ENCODE results near the gene DLGAP4. TPM values are rescaled to one million over a fixed set of nuclear protein-coding genes. Genes with fewer than 3 reads are reported as not detected.

DLGAP4 gene
- total and polyA plus RNA-seq, 2 experiments from 2014 or later, result 14.3 to 68.1 TPM

GRCh38 chr20:36441416-36441815, 135.3 kb downstream of the DLGAP4 start:
- WGBS, 2 experiments (ENCODE audit: low coverage in 1 of 2, low lambda C conversion rate in 2 of 2, missing lambda C conversion rate in 2 of 2), result 53 to 64% methylated on average over 6 to 7 of the region's 7 CpGs
- no peak for DNase-seq
- Histone ChIP-seq H3K79me2 (ENCODE audit: insufficient read depth) (no peaks in the 10 kb centered on the region), H2AFZ (no peak overlapping the region), H3K4me3 (no peak overlapping the region), H3K9me3 (ENCODE audit: low read depth) (no peaks in the 10 kb centered on the region), H3K9me2 (ENCODE audit: insufficient read depth) (no peaks in the 10 kb centered on the region), H3K27ac (no peak overlapping the region), H3K4me1 (ENCODE audit: insufficient read depth) (no peaks in the 10 kb centered on the region), H3K27me3 (replicated peaks; ENCODE audit: insufficient read depth) (0 out of 2 replicates have a peak, but pooled peaks cover 4% of the 10 kb centered on the region), H3K9ac (no peak overlapping the region), H4K20me1 (ENCODE audit: insufficient read depth) (no peaks in the 10 kb centered on the region), H3K4me2 (ENCODE audit: unreplicated experiment) (no peak overlapping the region), H3K36me3 (ENCODE audit: low read depth) (no peaks in the 10 kb centered on the region), H3F3A (ENCODE audit: insufficient read depth) (no peaks in the 10 kb centered on the region)
- in situ Hi-C loops (cut with MboI), result loop anchor here (25.0 kb wide), 1 partner anchor 454 kb away; no protein-coding TSS in a partner anchor
- TF ChIP-seq EZH2phosphoT487 (IDR thresholded peaks at IDR 0.05; ENCODE audit: insufficient read depth, low read depth), result no peak

DNA sequence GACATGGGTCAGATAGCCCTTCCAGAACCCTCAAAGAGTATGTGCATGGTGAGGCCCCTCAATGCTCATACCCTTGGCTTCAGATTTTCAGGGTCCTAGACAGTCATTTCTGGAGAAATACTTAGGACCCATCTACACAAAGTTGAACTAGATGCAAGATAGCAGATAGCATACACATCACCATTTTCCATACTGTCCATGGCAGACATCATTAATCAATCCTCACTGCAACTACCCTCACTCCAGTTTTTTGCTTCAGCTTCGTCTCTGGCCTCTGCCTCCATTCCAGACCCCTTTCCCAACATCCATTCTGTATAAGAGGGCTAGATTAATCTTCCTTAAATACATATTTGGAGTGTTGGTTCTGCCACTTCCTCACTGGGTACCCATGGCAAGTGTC, 139.7 kb downstream of the DLGAP4 start:
- no peak overlapping the region for H2AFZ ChIP-seq
- no peaks in the 10 kb centered on the region for H3K36me3 ChIP-seq (ENCODE audit: low read depth)
- H3K4me1 ChIP-seq (ENCODE audit: insufficient read depth), result no peaks in the 10 kb centered on the region
- DNase-seq, result no peak
- TF ChIP-seq EZH2 (IDR thresholded peaks at IDR 0.05; ENCODE audit: insufficient read depth, poor library complexity, severe bottlenecking) (no peak), EZH2phosphoT487 (IDR thresholded peaks at IDR 0.05; ENCODE audit: insufficient read depth, low read depth) (no peak)
- no peaks in the 10 kb centered on the region for H3K79me2 ChIP-seq (ENCODE audit: insufficient read depth)
- no peak overlapping the region for H3K4me3 ChIP-seq
- H3K27me3 ChIP-seq (replicated peaks; ENCODE audit: insufficient read depth), result 0 out of 2 replicates have a peak, but pooled peaks cover 4% of the 10 kb centered on the region
- no peak overlapping the region for H3K9ac ChIP-seq
- H3K9me2 ChIP-seq (ENCODE audit: insufficient read depth), result no peaks in the 10 kb centered on the region
- H3K27ac ChIP-seq, result no peak overlapping the region
- H3K9me3 ChIP-seq (ENCODE audit: low read depth), result no peaks in the 10 kb centered on the region
- no peak overlapping the region for H3K4me2 ChIP-seq (ENCODE audit: unreplicated experiment)
- in situ Hi-C loops (cut with MboI), result loop anchor here (25.0 kb wide), 1 partner anchor 459 kb away; no protein-coding TSS in a partner anchor
- H4K20me1 ChIP-seq (ENCODE audit: insufficient read depth), result no peaks in the 10 kb centered on the region
- H3F3A ChIP-seq (ENCODE audit: insufficient read depth), result no peaks in the 10 kb centered on the region
- WGBS, 2 experiments (ENCODE audit: low coverage in 1 of 2, low lambda C conversion rate in 2 of 2, missing lambda C conversion rate in 2 of 2), result 79 to 100% methylated on average over 1 of the region's 1 CpG

GRCh38 chr20:36446557-36446956, 140.4 kb downstream of the DLGAP4 start:
- Histone ChIP-seq H3K79me2 (ENCODE audit: insufficient read depth) (no peaks in the 10 kb centered on the region), H3K9me3 (ENCODE audit: low read depth) (no peaks in the 10 kb centered on the region), H3K9me2 (ENCODE audit: insufficient read depth) (no peaks in the 10 kb centered on the region), H3K27ac (no peak overlapping the region), H3F3A (ENCODE audit: insufficient read depth) (no peaks in the 10 kb centered on the region), H3K4me3 (no peak overlapping the region), H3K36me3 (ENCODE audit: low read depth) (no peaks in the 10 kb centered on the region), H3K4me1 (ENCODE audit: insufficient read depth) (no peaks in the 10 kb centered on the region), H3K4me2 (ENCODE audit: unreplicated experiment) (no peak overlapping the region), H4K20me1 (ENCODE audit: insufficient read depth) (no peaks in the 10 kb centered on the region), H2AFZ (no peak overlapping the region), H3K9ac (no peak overlapping the region), H3K27me3 (replicated peaks; ENCODE audit: insufficient read depth) (0 out of 2 replicates have a peak, but pooled peaks cover 4% of the 10 kb centered on the region)
- in situ Hi-C loops (cut with MboI), result loop anchor here (25.0 kb wide), 1 partner anchor 459 kb away; no protein-coding TSS in a partner anchor
- DNase-seq, result no peak
- 84 to 89% methylated on average over 16 to 17 of the region's 17 CpGs for WGBS, 2 experiments (ENCODE audit: low coverage in 1 of 2, low lambda C conversion rate in 2 of 2, missing lambda C conversion rate in 2 of 2)
- TF ChIP-seq EZH2phosphoT487 (IDR thresholded peaks at IDR 0.05; ENCODE audit: insufficient read depth, low read depth), result no peak
- no peak for TF ChIP-seq EZH2 (IDR thresholded peaks at IDR 0.05; ENCODE audit: insufficient read depth, poor library complexity, severe bottlenecking)

DNA sequence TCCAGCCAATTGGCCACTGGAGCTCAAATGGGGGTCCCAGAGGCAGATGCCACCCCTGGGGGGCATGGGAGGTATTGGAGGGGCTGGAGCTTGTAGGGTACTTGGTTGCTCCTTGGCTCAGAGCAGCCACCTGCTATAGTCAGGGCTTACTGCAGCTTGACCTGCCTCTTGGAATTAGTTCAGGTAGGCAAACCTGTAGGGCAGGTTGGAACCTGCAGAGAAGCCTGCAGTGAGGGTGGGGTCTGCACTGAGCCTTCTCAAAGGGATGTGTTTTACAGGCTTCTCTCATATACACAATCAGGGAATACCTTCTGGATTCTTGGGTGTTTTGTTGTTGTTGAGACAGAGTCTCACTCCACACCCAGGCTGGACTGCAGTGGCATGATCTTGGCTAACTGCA, 141.0 kb downstream of the DLGAP4 start:
- DNase-seq, result no peak
- Histone ChIP-seq H3K27ac (no peak overlapping the region), H3K27me3 (replicated peaks; ENCODE audit: insufficient read depth) (0 out of 2 replicates have a peak, but pooled peaks cover 4% of the 10 kb centered on the region), H3K9ac (no peak overlapping the region), H3K79me2 (ENCODE audit: insufficient read depth) (no peaks in the 10 kb centered on the region), H3K9me3 (ENCODE audit: low read depth) (no peaks in the 10 kb centered on the region), H3K4me2 (ENCODE audit: unreplicated experiment) (no peak overlapping the region), H4K20me1 (ENCODE audit: insufficient read depth) (no peaks in the 10 kb centered on the region), H2AFZ (no peak overlapping the region), H3K9me2 (ENCODE audit: insufficient read depth) (no peaks in the 10 kb centered on the region), H3K4me3 (no peak overlapping the region), H3K4me1 (ENCODE audit: insufficient read depth) (no peaks in the 10 kb centered on the region), H3F3A (ENCODE audit: insufficient read depth) (no peaks in the 10 kb centered on the region), H3K36me3 (ENCODE audit: low read depth) (no peaks in the 10 kb centered on the region)
- in situ Hi-C loops (cut with MboI), result loop anchor here (25.0 kb wide), 1 partner anchor 460 kb away; no protein-coding TSS in a partner anchor
- no peak for TF ChIP-seq EZH2 (IDR thresholded peaks at IDR 0.05; ENCODE audit: insufficient read depth, poor library complexity, severe bottlenecking)

GRCh38 chr20:36449663-36450062, 143.5 kb downstream of the DLGAP4 start:
- H3K4me3 ChIP-seq, result no peak overlapping the region
- no peaks in the 10 kb centered on the region for H3K9me3 ChIP-seq (ENCODE audit: low read depth)
- no peak overlapping the region for H3K4me2 ChIP-seq (ENCODE audit: unreplicated experiment)
- H3K27me3 ChIP-seq (replicated peaks; ENCODE audit: insufficient read depth), result no peaks in the 10 kb centered on the region
- no peaks in the 10 kb centered on the region for H3K79me2 ChIP-seq (ENCODE audit: insufficient read depth)
- H2AFZ ChIP-seq, result no peak overlapping the region
- in situ Hi-C loops (cut with MboI), result loop anchor here (25.0 kb wide), 1 partner anchor 462 kb away; no protein-coding TSS in a partner anchor
- no peak overlapping the region for H3K9ac ChIP-seq
- DNase-seq, result no peak
- H4K20me1 ChIP-seq (ENCODE audit: insufficient read depth), result no peaks in the 10 kb centered on the region
- H3K9me2 ChIP-seq (ENCODE audit: insufficient read depth), result no peaks in the 10 kb centered on the region
- no peak for TF ChIP-seq EZH2phosphoT487 (IDR thresholded peaks at IDR 0.05; ENCODE audit: insufficient read depth, low read depth)
- TF ChIP-seq EZH2 (IDR thresholded peaks at IDR 0.05; ENCODE audit: insufficient read depth, poor library complexity, severe bottlenecking), result no peak
- no peaks in the 10 kb centered on the region for H3K36me3 ChIP-seq (ENCODE audit: low read depth)
- no peak overlapping the region for H3K27ac ChIP-seq
- peaks cover 3% of the 10 kb centered on the region; the same call in 1 of the 2 replicates for H3K4me1 ChIP-seq (ENCODE audit: insufficient read depth)
- no peaks in the 10 kb centered on the region for H3F3A ChIP-seq (ENCODE audit: insufficient read depth)
